ENCODE data around the gene VPS26C. TPM values are rescaled to one million over a fixed set of nuclear protein-coding genes. Genes with fewer than 3 reads are reported as not detected.

Gene VPS26C
- total and polyA plus RNA-seq, 9 of the 15 experiments (the other 6 are each of a cell fraction or from before 2014, with no cell fraction given): 32.8 to 48.7 (median 42.1) TPM

DNA sequence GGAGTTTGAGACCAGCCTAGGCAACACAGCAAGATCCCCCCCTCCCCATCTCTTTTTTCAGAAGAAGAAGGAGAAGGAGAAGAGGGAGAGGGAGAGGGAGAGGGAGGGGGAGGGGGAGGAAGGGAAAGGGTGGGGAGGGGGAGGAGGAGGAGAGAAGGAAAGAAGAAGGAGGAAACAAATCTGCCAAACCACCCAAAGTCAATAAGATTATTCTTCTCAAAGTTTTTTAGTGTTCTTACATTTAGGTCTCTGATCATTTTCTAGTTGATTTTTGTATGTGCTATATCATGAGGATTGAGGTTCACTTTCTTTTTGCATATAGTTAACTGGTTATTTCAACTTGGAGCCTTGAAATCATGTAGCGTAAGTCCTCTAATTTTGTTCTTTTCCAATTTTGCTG lies 56.3 kb downstream of the VPS26C start (continued):
- TF ChIP-seq EP400 (IDR thresholded peaks at IDR 0.05) (no peak), TCF3 (CRISPR knock-in tag; IDR thresholded peaks at IDR 0.05) (no peak), CBX5 (IDR thresholded peaks at IDR 0.05; ENCODE audit: borderline replicate concordance, low read depth) (no peak), KDM1A (IDR thresholded peaks at IDR 0.05) (peak in 1 of 2 experiments; percentile 33; a peak in 1 of 4 replicates), ZNF316 (IDR thresholded peaks at IDR 0.05) (no peak), RBM14 (IDR thresholded peaks at IDR 0.05; ENCODE audit: borderline replicate concordance, insufficient read depth, low read depth, low read length) (no peak), ETV6 (IDR thresholded peaks at IDR 0.05; ENCODE audit: borderline replicate concordance in 1 of 2, low read depth in 2 of 2, low read length in 1 of 2) (no peak), ETV6 (CRISPR knock-in tag; IDR thresholded peaks at IDR 0.05; ENCODE audit: borderline replicate concordance) (no peak), CREM (IDR thresholded peaks at IDR 0.05; ENCODE audit: low read depth) (no peak), NEUROD1 (IDR thresholded peaks at IDR 0.05; ENCODE audit: borderline replicate concordance, low read depth, low read length, partially characterized antibody) (no peak), MTA1 (IDR thresholded peaks at IDR 0.05; ENCODE audit: borderline replicate concordance) (no peak), CBX2 (IDR thresholded peaks at IDR 0.05; ENCODE audit: insufficient read depth, low read length, poor library complexity, severe bottlenecking) (no peak), KAT2B (IDR thresholded peaks at IDR 0.05; ENCODE audit: low read depth, low read length) (no peak), BCL6 (CRISPR knock-in tag; IDR thresholded peaks at IDR 0.05) (no peak), RAD51 (IDR thresholded peaks at IDR 0.05; ENCODE audit: borderline replicate concordance, low read depth) (no peak), ZNF165 (CRISPR knock-in tag; IDR thresholded peaks at IDR 0.05; ENCODE audit: borderline replicate concordance) (no peak)
- TF ChIP-seq, protein P1, sequence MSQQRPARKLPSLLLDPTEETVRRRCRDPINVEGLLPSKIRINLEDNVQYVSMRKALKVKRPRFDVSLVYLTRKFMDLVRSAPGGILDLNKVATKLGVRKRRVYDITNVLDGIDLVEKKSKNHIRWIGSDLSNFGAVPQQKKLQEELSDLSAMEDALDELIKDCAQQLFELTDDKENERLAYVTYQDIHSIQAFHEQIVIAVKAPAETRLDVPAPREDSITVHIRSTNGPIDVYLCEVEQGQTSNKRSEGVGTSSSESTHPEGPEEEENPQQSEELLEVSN (IDR thresholded peaks at IDR 0.05; ENCODE audit: borderline replicate concordance in 1 of 2, extremely low read depth in 1 of 2, insufficient read depth in 1 of 2, insufficient read length in 1 of 2, low read depth in 1 of 2, low read length in 1 of 2, poor library complexity in 1 of 2, severe bottlenecking in 1 of 2): no peak
- TF ChIP-seq, protein P2, sequence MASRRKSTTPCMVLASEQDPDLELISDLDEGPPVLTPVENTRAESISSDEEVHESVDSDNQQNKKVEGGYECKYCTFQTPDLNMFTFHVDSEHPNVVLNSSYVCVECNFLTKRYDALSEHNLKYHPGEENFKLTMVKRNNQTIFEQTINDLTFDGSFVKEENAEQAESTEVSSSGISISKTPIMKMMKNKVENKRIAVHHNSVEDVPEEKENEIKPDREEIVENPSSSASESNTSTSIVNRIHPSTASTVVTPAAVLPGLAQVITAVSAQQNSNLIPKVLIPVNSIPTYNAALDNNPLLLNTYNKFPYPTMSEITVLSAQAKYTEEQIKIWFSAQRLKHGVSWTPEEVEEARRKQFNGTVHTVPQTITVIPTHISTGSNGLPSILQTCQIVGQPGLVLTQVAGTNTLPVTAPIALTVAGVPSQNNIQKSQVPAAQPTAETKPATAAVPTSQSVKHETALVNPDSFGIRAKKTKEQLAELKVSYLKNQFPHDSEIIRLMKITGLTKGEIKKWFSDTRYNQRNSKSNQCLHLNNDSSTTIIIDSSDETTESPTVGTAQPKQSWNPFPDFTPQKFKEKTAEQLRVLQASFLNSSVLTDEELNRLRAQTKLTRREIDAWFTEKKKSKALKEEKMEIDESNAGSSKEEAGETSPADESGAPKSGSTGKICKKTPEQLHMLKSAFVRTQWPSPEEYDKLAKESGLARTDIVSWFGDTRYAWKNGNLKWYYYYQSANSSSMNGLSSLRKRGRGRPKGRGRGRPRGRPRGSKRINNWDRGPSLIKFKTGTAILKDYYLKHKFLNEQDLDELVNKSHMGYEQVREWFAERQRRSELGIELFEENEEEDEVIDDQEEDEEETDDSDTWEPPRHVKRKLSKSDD (conservative IDR thresholded peaks at IDR 0.05; ENCODE audit: low read length): no peak
- TF ChIP-seq, protein P3, sequence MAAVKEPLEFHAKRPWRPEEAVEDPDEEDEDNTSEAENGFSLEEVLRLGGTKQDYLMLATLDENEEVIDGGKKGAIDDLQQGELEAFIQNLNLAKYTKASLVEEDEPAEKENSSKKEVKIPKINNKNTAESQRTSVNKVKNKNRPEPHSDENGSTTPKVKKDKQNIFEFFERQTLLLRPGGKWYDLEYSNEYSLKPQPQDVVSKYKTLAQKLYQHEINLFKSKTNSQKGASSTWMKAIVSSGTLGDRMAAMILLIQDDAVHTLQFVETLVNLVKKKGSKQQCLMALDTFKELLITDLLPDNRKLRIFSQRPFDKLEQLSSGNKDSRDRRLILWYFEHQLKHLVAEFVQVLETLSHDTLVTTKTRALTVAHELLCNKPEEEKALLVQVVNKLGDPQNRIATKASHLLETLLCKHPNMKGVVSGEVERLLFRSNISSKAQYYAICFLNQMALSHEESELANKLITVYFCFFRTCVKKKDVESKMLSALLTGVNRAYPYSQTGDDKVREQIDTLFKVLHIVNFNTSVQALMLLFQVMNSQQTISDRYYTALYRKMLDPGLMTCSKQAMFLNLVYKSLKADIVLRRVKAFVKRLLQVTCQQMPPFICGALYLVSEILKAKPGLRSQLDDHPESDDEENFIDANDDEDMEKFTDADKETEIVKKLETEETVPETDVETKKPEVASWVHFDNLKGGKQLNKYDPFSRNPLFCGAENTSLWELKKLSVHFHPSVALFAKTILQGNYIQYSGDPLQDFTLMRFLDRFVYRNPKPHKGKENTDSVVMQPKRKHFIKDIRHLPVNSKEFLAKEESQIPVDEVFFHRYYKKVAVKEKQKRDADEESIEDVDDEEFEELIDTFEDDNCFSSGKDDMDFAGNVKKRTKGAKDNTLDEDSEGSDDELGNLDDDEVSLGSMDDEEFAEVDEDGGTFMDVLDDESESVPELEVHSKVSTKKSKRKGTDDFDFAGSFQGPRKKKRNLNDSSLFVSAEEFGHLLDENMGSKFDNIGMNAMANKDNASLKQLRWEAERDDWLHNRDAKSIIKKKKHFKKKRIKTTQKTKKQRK (IDR thresholded peaks at IDR 0.05; ENCODE audit: borderline replicate concordance, low read depth, low read length): no peak
- TF ChIP-seq, protein P4, sequence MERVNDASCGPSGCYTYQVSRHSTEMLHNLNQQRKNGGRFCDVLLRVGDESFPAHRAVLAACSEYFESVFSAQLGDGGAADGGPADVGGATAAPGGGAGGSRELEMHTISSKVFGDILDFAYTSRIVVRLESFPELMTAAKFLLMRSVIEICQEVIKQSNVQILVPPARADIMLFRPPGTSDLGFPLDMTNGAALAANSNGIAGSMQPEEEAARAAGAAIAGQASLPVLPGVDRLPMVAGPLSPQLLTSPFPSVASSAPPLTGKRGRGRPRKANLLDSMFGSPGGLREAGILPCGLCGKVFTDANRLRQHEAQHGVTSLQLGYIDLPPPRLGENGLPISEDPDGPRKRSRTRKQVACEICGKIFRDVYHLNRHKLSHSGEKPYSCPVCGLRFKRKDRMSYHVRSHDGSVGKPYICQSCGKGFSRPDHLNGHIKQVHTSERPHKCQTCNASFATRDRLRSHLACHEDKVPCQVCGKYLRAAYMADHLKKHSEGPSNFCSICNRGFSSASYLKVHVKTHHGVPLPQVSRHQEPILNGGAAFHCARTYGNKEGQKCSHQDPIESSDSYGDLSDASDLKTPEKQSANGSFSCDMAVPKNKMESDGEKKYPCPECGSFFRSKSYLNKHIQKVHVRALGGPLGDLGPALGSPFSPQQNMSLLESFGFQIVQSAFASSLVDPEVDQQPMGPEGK (CRISPR knock-in tag; IDR thresholded peaks at IDR 0.05; ENCODE audit: borderline replicate concordance): no peak

Measured in K562 (cell line).